SIG-M5 treated with dmso at 0.1 percent for 504 hours (cell line): ENCODE measurements around the gene MXD3.
A peak's percentile ranks its signal among the peaks of the same experiment; 100 is the strongest.
"Not testable (repeated sequence)": the region's sequence is repeated elsewhere in the genome, so short reads cannot be mapped to it uniquely, and the experiment has no call there.

Experiments
- DNase-seq: peaks from one replicate; lab custom pipeline; 2025; ENCODE audit not compliant: unreplicated experiment; lab: John Stamatoyannopoulos, UW

The MXD3 gene

GRCh38 chr5:177343777-177344176 lies 32.1 kb upstream of the MXD3 start:
- no peak for DNase-seq

DNA sequence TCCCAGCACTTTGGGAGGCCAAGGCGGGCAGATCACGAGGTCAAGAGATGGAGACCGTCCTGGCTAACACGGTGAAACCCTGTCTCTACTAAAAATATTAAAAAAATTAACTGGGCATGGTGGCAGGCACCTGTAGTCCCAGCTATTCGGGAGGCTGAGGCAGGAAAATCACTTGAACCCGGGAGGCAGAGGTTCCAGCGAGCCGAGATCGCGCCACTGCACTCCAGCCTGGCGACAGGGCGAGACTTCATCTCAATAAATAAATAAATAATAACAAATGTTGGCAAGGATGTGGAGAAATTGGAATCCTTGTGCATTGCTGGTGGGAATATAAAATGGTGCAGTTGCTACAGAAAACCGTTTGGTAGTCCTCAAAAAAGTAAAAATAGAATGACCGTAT lies 31.3 kb upstream of the MXD3 start:
- DNase-seq: not testable (repeated sequence)

DNA sequence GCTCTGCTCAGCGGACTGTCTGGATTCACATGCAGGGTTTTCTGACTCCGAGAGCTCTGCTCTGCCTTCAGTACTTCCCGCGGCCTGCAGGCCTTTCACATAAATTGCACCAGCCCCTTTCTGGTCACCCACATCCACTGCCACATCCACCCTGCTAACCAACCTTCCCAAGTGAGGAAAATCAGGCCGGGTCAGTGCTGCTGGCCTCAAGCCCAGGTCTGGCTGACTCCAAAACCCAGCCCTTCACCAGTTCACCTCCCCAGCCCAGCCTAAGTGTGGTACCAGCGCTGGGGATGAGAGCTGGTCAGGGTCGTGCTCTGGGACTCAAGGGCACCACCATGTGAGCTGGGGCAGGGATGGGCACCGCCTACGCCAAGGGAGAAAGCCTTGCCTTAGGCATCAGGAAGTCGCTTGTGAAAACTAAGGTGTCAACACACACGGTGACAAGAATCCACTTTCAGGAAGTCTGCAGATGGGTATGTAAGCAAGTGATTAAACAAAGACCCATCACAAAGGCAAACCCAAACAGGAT lies 27.5 kb upstream of the MXD3 start:
- DNase-seq: peak; percentile 26

DNA sequence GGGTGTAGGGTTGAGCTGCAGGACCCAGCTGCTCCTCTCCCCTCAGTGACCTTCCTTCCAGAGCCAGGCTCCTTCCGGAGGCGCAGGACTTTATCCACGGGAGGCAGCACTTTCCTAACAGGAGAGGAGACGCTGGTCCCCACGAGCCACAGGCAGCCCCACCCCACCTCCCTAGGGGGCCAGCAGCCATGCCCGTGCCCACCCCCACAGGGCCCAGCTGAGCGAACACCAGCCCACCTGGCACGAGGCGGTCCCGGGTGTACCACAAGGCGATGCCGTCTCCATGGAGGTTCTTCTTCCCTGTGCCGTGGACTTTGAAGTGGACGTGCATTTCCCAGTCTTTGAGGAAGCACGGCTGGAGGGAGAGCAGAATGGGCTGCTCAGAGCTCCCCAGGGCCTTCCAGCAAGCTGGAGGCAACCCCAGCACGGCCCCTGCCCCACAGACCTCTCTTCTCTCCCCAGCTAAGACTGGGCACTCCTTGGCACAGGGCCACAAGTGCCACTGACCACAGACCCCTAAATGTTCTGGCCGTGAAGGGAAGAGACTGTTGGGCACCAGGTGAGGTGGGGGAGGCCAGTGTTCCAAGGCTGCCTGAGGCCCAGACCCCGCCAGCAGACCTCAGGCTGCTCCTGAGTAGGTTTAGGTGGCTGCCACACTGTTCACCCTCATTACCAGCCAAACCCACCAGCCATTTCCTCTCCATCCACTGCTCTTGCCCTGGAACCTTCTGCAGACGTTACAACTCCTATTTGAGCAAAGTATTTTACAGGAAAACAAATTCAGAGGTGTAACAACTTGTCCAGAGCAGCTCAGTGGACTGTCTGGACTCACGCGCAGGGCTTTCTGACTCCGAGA lies 26.8 kb upstream of the MXD3 start:
- no peak for DNase-seq

DNA sequence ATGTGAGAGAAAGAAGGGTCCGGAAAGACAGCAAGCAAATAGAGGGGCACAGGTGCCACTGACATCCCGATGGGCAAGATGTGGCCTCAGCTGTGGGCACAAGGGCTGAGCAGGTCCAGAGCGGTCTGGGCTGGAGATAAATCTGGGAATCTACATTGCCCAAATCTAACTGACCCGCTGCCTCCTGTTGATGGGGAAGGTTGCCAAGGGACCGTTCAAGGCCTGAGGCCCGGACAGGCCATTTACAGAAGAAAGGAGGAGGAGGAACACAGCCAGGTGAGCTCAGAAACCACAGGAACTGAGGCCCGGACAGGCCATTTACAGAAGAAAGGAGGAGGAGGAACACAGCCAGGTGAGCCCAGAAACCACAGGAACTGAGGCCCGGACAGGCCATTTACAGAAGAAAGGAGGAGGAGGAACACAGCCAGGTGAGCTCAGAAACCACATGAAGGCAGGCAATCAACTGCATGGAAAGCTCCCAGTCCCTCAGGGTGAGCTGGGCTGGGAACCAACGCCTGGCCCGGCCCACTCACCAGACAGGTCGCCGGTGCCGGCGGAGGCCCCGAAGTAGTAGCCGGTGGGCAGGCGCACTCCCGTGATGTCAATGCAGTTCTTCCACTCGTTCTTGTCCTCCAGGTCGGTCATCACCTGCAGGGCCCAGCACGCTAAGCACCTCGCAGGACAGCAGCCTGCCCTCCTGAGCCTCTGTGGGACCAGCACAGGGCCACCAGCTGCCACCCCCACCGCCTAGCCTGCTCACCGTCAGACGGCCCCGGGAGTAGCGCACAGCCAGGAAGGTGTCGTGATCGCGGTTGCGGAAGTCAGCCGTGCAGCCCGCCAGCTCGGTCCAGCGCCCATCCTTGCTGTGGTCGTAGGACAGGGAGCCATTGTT lies 25.2 kb upstream of the MXD3 start:
- DNase-seq: no peak

- DNase-seq: no peak
Measured at GRCh38 chr5:177336112-177336511, 24.4 kb upstream of the MXD3 start.

- DNase-seq: no peak
Measured at GRCh38 chr5:177335701-177336065, 24.0 kb upstream of the MXD3 start.

- no peak for DNase-seq
Measured at GRCh38 chr5:177334781-177335700, 23.3 kb upstream of the MXD3 start.

DNA sequence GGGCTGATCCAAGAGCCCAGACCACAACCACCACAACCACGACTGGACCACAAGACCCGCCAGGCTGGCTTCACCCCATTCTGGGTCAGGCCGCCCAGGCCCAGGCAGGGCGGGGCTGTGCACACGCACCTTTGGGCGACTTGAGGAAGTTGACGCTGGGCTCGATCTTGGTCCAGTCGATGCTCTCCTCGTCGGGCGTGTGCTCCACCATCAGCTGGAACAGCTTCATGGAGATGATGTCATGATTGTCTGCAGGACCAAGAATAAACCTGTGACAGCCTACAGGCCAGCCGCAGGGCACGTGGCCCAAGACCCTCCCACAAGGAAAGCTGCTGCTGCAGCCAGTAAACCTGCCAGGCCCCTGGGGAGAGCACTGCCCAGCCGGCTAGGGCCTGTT lies 22.5 kb upstream of the MXD3 start:
- DNase-seq: no peak

- DNase-seq: no peak
Measured at GRCh38 chr5:177333420-177334154, 21.9 kb upstream of the MXD3 start.

- no peak for DNase-seq
Measured at GRCh38 chr5:177332896-177333260, 21.2 kb upstream of the MXD3 start.

- no peak for DNase-seq
Measured at GRCh38 chr5:177332031-177332895, 20.6 kb upstream of the MXD3 start.

- DNase-seq: no peak
Measured at GRCh38 chr5:177330991-177331842, 19.5 kb upstream of the MXD3 start.

DNA sequence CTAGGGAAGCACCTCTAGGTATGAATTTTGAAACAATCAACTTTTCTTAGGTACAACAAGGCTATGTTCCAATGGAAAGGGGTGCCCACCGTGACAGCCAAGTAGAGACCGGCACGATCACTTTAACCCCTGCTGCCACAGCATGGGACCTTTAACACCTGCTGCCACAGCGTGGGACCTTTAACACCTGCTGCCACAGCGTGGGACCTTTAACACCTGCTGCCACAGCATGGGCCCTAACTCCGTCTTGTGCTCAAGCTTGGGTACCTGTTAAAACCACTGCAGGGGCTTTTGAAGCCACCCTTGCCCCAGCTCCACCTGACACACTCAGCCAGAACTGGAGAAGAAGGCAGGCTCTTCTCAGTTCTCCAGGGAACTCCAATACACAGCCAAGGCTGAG lies 18.2 kb upstream of the MXD3 start:
- no peak for DNase-seq

GRCh38 chr5:177328545-177329231 lies 17.0 kb upstream of the MXD3 start:
- DNase-seq: no peak

- no peak for DNase-seq
Measured at GRCh38 chr5:177327539-177328522, 16.1 kb upstream of the MXD3 start.
